ENCODE measurements around the gene POP5.
"Not testable (repeated sequence)": the region's sequence is repeated elsewhere in the genome, so short reads cannot be mapped to it uniquely, and the experiment has no call there.

The POP5 gene, protein sequence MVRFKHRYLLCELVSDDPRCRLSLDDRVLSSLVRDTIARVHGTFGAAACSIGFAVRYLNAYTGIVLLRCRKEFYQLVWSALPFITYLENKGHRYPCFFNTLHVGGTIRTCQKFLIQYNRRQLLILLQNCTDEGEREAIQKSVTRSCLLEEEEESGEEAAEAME

DNA sequence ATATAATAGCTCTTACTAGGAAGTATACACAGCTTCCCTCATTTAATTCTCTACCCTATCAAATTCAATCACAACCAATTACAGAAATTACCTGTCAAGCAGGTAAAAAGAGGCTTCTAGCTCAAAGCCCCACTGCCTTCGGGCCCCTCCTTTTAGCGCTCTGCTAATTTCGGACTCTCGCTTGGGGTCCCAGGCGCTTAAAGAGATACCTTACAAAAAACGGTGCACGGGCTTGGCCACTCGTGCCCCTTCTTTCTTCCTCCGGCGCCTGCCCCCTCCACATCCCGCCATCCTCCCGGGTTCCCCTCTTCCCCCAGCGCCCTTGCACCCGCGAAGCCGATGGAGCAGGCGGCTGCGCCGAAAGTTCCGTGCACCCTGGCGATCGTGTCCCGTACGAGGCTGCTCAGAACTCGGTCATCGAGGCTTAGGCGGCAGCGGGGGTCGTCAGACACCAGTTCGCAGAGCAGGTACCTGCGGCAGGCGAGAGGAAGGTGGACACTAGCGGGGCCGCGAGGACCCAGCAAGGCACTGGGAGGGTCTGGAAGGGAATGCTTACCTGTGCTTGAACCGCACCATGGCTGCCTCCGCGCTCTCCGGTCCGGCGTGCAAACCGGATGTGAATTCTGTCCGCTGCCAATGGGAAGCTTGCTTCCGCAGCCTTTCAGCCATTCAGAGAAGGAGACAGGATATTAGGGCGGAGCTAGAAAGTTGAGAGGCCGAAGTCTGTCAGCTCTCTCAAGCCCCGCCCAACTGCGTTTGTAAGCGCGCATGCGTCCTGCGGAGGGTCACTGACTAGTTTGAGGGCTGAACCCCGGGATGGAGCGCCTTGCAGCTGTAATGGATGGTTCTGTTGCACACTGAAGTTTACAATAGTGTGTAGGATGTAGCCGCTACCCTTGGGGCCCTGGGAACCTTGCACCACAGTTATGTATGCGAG, at the start of gene POP5:
Gene POP5 (minus strand): TSS at position 616 of the 937 bp plus-strand sequence. CDS start 40 bp downstream, at position 576.
- TF ChIP-seq, protein P1, sequence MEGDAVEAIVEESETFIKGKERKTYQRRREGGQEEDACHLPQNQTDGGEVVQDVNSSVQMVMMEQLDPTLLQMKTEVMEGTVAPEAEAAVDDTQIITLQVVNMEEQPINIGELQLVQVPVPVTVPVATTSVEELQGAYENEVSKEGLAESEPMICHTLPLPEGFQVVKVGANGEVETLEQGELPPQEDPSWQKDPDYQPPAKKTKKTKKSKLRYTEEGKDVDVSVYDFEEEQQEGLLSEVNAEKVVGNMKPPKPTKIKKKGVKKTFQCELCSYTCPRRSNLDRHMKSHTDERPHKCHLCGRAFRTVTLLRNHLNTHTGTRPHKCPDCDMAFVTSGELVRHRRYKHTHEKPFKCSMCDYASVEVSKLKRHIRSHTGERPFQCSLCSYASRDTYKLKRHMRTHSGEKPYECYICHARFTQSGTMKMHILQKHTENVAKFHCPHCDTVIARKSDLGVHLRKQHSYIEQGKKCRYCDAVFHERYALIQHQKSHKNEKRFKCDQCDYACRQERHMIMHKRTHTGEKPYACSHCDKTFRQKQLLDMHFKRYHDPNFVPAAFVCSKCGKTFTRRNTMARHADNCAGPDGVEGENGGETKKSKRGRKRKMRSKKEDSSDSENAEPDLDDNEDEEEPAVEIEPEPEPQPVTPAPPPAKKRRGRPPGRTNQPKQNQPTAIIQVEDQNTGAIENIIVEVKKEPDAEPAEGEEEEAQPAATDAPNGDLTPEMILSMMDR (conservative IDR thresholded peaks at IDR 0.05), result no peak
- H3K27ac ChIP-seq, result peak within 1 kb of the TSS; percentile 81

DNA sequence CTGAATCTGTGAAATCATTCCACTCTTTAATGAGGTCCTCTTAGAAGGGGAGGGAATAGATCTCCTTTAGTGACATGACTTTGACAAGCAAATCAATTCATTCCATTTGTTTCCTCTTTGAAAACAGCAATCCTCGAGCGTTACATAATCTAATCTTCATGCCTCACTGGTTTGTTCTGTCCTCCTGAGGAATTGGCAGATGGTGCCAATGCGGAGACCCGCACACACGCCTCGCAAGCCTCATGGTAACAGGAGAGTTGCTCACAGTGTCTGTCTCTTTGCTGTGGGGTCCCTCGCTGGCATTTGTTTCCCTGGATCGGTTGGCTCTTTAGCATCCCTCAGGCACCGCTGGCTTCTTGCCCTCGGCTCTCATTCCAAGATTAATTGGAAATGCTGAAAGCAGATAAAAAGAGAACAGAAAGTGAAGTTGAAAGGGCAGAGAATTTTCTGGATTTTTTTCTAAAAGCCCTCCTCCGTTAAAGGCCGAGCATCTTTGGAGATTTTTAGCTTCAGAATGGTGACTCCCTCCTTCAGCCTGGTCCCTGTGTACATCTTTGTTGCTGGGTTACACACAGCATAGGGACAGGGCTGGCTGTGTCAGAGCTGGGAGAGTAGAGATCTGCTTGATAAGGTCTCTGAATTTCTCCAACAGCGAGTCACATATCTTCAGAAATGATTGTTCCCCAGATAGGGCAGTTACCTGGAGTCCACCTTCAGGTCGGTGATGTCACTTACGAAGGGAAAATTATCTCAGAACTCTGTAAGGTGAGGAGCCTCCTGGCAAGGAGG, 49.1 kb upstream of the POP5 start:
- TF ChIP-seq, protein P1 (conservative IDR thresholded peaks at IDR 0.05), result no peak
- H3K27ac ChIP-seq, result no peak overlapping the region

DNA sequence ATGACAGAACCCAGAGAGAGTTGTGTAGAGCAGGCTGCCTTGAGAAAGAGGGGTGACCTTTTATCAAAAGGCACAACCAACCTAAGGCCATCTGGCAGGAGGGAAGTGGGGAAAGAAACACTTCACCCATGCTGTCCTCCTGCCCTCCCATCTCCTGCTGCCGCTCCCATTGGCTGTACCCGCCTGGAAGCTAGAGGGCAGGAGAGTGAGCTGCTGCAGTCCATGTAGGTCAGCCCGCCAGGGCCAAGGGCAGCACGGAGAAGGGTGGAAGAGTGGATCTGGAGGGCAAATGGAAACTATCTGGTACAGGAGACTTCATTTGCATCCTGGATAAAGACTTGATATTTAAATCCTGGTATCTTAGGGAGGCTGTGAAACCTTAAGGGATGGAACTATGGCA, 47.7 kb upstream of the POP5 start:
- no peak overlapping the region for H3K27ac ChIP-seq
- TF ChIP-seq, protein P1 (conservative IDR thresholded peaks at IDR 0.05), result 0 out of 2 replicates have a peak, but pooled peaks have one; percentile 8

DNA sequence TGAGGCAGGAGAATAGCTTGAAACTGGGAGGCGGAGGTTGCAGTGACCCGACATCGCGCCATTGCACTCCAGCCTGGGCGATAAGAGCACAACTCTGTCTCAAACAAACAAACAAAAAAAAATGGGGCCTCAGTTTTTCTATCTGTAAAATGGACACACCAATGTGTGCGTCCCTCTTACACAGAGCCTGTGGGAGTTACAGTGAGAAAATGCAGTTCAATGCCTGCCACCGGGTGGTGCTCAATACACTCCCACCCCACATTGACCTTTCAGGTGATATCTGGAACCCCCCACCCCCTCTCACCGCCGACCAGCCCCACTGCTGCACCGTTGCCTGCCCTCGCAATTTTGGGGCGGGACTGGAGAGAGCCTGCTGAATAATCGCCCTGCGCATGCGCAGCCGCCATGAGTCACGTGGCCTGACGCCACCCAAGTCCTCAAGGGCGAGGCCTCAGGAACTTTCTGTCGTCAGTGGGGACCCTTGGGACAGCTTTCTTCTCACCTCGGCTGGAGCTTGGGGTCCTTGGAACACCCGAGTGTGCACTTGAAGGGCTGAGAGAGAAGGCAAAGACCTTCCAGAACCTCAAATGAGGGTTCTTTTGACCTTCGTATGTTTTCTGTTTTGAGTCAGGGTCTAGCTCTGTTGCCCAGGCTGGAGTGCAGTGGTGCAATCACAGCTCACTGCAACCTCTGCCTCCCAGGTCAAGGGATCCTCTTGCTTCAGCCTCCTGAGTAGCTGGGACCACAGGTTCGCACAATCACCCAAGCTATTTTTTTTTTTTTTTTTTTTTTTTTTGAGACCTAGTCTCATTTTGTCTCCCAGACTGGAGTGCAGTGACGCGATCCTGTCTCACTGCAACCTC, 44.6 kb upstream of the POP5 start:
- TF ChIP-seq, protein P1 (conservative IDR thresholded peaks at IDR 0.05), result peak; percentile 33
- no peak overlapping the region for H3K27ac ChIP-seq

DNA sequence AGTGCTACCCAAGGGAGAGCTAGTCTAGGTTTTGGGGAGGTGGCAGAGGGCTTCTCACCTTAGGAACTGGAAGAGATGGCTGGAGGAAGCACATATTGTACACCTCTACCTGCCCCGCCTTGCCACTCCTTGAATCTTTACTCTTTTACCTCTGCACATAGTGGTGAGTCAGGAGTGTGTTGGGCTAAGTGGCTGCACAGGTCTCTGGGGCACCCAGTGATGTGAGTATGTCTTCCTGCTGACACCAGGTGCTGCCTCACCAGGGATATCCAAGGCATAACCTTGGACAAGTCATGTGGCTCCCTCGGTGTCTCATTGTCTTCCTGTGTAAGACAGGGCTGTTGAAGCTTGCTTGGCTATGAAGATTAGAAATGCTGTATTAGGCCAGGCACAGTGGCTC, 39.4 kb upstream of the POP5 start:
- TF ChIP-seq, protein P1 (conservative IDR thresholded peaks at IDR 0.05), result no peak
- no peak overlapping the region for H3K27ac ChIP-seq

DNA sequence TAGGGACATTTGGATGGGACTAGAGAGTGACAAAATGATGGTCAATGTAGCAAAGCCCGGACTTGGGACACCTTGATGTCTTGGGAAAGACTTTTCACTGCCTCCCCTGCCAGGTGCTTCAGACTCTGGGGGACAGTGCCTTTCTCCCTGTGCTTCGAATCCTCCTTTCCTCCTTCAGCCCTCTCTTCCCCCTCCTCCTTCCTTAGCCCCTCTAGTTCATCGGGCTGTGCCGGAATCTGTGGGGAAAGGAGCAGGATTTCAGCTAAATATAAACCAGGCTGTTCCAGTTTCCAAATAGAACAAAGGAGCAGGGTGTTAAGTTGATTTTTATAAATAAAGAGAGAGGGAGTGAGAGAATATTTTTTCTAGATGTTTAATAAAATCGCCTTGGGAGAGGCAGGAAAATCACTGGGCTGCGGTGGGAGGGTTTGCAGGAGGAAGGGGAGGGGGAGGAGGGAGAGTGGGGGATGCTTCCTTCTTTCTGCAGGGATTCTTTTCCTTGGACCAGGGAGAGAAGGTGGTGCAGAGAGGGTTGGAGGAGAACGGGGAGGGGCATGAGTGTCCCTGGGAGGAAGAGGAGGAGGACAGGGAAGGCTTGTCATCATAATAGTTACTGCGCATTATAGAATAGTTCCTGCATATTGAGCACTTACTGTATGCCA, 37.9 kb upstream of the POP5 start:
- TF ChIP-seq, protein P1 (conservative IDR thresholded peaks at IDR 0.05), result no peak
- no peak overlapping the region for H3K27ac ChIP-seq

DNA sequence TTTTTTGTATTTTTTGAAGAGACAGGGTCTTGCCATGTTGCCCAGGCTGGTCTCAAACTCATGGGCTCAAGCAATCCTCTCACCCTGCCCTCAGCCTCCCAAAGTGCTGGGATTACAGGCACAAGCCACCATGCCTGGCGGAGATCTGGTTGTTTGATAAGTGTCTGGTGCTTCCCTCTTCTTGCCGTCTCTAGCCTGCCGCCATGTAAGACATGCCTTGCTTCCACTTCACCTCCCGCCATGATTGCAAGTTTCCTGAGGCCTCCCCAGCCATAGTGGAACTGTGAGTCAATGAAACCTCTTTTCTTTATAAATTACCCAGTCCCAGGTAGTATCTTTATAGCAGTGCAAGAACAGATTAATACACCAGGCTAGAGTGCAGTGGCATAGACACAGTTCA, 36.6 kb upstream of the POP5 start:
- not testable (repeated sequence) for H3K27ac ChIP-seq

DNA sequence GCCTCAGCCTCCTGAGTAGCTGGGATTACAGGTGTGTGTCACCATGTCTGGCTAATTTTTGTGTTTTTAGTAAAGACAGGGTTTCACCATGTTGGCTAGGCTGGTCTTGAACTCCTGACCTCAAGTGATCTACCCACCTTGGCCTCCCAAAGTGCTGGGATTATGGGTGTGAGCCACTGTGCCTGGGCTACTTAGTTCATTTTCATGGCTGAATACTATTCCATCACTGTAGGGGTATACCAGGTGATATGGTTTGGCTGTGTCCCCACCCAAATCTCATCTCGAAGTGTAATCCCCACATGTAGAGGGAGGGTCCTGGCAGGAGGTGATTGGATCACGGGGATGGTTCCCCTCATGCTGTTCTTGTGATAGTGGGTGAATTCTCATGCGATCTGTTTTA, 36.0 kb upstream of the POP5 start:
- H3K27ac ChIP-seq, result not testable (repeated sequence)
